LNCAP (cell line): ENCODE data around the gene FAM53A.

Experiments
- CTCF ChIP-seq: fragments of 450-650 bp; IDR thresholded peaks from 2 replicates; pipeline ENCODE4 v1.5.1; 2017; ENCODE audit warnings: mild to moderate bottlenecking

Gene FAM53A

GRCh38 chr4:1664141-1664540 lies 20.0 kb downstream of the FAM53A start:
- no peak for TF ChIP-seq CTCF

- no peak for TF ChIP-seq CTCF
Observed at GRCh38 chr4:1663549-1663948, 20.6 kb downstream of the FAM53A start.

DNA sequence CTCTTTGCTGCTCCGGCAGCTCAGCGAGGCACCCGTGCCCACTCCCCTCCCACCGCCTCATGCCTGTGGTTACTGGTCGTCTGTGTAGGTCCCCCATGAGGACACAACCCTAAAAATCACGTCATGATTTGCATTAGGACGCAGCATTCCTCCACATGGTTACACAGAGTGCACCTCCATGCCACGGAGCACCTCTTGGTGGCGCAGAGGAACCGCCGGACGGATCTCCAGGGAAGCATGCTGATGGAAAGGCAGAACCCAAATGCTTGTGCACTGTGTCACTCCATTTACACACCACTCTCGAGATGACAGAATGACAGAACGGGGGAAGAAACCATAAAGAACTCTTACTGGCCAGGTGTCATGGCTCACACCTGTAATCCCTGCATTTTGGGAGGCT lies 22.4 kb downstream of the FAM53A start:
- no peak for TF ChIP-seq CTCF

- no peak for TF ChIP-seq CTCF
Observed at GRCh38 chr4:1660948-1661677, 23.0 kb downstream of the FAM53A start.

GRCh38 chr4:1659104-1660043 lies 24.7 kb downstream of the FAM53A start:
- no peak for TF ChIP-seq CTCF

DNA sequence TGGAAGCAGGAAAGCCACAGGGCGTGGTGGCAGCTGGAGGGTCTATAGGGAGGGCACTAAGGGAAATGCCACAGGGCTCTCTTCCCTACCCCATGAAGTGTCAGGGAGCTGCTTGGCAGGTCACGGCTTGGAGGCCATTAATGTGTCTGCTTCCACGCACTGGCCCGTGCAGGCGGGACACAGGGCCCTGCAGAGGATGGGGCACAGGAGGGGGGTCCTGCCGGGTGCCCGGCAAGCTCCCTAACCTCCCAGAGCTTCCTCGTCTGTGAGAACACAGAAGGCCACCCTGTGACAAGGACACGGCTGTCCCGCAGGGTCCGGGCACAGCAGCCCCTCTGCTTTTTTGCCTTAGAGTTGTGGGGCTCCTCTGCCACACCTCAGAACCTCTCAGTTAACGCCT lies 25.5 kb downstream of the FAM53A start:
- TF ChIP-seq CTCF = no peak

DNA sequence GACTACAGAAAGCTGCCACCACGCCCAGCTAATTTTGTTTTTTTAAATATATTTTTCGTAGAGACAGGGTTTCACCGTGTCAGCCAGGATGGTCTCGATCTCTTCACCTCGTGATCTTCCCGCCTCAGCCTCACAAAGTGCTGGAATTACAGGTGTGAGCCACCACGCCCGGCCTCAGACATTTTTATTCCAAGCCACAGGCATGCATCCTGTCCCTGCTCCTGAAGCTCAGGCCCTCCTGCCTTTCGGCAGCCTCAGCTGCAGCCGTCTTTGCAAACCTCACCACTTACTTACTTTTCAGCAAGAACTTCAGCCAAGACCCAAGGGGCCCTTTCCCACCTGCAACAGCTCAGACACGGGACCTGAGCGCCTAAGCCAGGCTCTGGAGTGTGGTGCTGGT lies 26.0 kb downstream of the FAM53A start:
- no peak for TF ChIP-seq CTCF
